ENCODE measurements around the gene HLA-B.
"Not testable (repeated sequence)": the region's sequence is repeated elsewhere in the genome, so short reads cannot be mapped to it uniquely, and the experiment has no call there.

The HLA-B gene

DNA sequence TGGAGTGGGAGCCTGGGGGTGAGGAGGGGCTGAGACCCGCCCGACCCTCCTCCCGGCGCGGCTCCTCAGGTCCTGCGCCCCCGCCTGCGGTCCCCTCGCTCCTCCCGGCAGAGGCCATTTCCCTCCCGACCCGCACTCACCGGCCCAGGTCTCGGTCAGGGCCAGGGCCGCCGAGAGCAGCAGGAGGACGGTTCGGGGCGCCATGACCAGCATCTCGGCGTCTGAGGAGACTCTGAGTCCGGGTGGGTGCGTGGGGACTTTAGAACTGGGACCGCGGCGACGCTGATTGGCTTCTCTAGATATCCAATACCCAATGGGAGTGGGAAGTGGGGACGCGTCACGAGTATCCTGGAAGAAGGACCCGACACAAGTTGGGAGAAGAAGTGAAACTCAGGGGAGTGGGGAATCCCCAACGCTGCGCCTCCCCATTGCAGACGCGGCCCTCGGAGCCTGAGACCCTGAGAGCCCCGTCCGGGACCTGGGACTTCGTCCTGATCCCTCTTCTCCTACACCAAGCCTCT, at the start of gene HLA-B:
Gene HLA-B, minus strand, starts transcription at position 234 of the 521 bp plus-strand sequence. Its CDS starts 21 bp downstream, at position 213.
- peak; percentile 57 for DNase-seq

DNA sequence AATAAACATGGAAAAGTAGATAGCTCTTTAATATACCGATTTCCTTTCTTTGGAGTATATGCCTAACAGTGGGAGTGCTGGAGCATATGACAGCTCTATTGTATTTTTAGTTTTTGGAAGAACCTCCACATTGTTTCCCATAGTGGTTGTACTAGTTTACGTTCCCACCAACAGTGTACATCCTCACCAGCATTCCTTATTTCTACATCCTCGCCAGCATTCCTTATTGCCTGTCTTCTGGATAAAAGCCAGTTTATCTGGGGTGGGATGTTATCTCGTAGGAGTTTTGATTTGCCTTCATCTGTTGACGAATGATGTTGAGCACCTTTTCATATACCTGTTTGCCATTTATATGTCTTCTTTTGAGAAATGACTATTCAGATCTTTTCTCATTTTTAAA, 49.0 kb upstream of the HLA-B start:
- peak; percentile 28 for DNase-seq

DNA sequence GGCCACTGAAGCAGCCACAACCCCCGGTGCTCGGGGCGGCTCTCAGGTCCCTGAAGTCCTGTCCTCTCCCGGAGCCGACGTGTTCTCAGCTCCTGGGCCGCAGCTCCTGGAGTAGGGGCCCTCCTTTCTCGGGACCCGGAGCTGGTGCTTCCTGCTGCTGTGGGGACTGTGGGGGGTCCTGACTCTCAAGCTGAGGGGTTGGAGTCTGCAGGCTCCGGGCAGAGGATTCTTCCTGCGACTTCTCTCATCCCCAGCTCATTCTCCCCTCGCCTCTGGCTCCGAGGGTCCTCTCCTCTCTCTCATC, 47.0 kb upstream of the HLA-B start:
- DNase-seq = not testable (repeated sequence)

DNA sequence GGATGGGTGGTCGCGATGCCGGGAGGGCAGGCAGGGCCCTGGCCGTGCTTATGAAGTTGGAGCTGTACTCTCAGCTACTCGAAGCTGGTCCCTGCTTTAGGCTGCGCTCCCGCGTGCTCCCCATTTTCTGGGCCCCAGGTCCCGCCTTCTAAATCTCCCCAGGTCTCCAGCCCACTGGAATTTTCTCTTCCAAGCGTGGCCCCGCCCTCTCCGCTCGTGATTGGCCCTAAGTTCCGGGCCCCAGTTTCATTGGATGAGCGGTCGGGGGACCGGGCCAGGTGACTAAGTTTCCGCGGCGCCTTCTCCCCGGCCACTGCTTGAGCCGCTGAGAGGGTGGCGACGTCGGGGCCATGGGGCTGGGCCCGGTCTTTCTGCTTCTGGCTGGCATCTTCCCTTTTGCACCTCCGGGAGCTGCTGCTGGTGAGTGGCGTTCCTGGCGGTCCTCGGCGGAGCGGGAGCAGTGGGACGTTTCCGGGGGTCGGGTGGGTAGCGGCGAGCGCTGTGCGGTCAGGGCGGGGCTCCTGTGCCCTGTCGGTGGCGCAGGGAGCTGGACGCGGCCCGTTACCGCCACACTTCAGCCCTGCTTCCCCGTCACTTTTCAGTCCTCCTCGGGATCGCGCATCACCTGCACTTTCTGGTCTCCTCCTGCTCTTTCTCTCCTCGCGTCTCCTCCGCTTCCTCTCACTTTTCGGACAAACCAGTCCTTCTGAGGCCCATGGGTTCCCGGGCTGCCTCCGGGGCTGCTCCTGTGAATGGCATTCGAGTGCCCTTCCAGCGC, 46.5 kb upstream of the HLA-B start, which contains the start of gene MICA:
Gene MICA, plus strand, starts transcription at position 313 of the 778 bp plus-strand sequence. Its CDS starts 38 bp downstream, at position 351.
- DNase-seq = peak; percentile 80

DNA sequence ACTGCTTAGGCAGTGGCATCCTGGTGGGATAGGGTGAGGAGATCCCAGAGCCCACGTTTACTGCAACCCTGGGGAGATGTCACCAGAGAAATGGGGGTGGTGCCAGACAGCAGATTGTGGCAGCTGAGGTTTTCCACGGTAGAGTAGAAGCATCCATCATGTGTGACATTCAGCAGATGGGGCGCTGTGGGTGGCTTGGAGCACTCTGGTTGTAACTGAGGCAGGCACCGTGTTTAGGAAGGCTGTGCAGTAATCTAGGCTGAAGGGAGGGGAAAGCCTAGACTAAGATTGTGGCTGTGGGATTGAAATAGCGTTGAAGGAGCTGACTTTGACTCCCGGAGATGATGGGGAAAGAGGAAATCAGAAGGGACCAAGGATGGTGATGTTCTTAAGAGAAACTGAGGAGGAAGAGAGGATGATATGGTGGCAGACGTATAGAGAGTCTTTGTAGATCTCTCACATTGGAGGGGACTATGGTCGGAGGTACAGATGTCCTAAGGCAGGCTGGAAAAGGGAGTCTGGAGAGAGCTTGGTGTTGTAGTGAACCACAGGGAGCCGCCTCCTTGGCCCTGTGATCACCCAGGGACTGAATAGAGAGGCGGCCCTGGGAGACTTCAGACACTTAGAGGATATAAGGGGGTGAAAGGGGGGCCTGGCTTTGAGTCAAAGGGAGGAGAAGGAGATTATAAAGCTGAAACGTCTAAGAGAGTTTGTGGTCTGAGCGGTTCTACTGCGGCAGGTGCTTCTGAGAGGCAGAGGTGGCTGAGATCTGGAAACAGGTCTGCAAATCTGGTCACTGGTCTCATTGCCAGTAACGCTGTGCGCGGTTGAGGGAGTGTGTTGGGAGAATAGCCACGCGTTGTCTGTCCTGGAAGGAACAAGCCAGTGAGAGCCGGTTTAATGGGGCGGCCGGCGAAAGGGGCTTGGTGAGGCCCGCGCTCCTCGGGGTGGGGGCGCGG, 45.6 kb upstream of the HLA-B start:
- DNase-seq = no peak

DNA sequence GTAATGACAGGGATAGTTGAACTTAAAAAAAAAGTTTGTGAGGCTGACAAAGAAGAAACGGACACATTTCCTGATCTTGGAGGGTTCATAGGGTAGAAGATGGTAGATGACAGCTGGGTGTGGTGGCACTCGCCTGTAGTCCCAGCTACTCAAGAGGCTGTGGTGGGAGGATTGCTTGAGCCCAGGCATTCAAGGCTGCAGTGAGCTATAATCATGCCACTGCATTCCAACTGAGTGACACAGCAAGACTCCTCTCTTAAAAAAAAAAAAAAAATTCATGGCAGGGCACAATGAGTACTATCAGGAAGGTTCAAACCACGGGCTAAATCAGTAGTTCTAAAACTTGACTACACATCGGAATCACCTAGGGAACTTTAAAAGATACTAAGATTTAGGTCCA, 44.4 kb upstream of the HLA-B start:
- peak; percentile 82 for DNase-seq

DNA sequence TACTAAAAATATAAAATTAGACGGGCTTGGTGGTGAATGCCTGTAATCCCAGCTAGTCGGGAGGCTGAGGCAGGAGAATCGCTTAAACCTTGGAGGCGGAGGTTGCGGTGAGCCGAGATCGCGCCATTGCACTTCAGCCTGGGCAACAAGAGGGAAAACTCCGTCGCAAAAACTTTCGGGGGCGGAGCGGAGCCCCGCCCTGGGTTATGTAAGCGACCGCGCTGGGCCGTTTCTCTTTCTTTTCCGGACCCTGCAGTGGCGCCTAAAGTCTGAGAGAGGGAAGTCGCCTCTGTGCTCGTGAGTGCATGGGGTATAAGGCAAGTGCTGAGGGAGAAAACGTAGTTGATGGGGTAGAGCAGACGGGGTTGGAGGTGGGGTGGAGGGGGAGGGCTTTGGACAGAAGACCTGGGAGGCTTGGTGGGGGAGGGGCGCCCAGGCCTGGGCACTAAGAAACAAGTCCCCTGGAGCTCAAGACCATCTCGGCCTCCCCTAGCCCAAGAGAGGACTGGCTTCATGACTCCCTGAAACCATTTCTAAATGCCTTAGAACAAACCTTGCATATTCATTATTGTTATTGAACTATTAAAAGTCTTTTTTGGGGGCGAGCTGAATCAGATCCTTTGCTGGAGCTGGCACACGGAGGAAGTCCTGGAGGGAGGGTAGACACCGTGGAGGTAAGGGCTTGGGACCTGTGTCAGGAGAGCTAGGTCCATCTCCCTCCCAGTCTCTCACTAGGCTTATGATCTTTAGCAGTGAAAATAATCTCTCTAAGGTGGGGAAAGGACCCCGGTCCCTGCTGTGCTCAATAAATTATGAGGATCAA, 43.7 kb upstream of the HLA-B start:
- DNase-seq = peak; percentile 47

DNA sequence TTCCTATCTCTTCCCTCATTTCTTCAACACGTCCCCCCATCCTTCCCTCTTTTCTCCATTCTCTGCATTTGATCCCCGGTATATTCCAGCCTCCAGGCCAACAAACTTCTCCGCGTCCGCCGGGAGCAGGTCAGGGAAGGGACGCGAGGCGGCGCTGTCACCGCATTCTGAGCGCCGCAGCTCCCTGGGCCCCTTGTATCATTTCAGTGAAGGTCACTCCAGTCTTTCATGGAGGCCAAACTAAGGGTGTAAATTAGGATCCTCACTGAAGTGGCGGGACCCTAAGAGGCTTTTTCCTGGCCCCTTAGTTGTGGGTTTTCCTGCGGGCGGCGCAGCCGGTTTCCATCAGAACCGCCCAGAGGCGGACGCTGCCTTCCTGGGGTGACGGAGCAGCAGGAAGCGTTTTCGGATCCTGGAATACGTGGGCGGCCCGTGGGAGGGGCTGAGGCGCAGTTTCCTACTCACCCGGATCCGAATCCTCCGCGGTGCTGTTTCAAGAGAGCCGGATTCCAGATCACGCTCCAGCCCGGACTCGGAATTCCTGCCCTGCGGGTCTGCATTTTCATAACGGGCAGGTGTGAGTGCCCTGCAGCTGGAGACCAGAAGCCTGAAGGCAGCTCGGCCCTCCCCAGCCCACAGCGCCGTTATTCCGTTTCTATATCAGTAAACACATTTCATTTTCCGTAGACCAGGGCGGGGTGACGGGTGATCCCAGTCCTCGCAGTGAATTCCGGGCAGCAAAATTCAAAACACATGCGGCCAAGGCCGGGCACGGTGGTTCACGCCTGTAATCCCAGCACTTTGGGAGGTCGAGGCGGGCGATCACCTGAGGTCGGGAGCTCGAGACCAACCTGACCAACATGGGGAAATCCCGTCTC, 42.8 kb upstream of the HLA-B start:
- peak; percentile 89 for DNase-seq

DNA sequence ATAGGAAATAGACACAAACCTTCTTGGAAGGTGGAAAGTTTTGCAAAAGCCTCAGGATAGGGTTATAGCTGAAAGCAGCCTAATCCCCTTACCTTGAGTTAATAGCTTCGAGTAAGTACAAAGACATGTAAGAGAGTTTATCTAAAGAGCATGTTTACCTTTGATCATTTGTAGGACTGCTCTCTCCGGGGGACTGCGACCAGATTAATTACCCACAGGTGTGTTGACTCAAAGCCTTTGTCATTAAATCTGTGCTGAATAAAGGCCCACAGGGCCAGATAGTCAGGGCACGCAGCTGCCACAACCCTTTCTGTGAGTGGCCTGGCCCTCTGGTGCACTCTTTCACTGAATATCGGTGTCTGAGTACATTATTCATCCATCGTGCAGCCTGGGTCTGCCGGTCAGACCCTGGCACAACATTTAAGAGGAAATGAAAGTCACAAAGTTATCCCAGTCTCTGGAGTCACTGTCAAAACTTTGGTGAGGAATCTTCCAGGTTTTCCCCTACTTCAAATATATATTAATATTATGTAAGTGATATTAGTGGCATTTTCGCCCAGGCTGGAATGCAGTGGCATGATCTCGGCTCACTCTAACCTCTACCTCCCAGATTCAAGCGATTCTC, 41.0 kb upstream of the HLA-B start:
- no peak for DNase-seq

DNA sequence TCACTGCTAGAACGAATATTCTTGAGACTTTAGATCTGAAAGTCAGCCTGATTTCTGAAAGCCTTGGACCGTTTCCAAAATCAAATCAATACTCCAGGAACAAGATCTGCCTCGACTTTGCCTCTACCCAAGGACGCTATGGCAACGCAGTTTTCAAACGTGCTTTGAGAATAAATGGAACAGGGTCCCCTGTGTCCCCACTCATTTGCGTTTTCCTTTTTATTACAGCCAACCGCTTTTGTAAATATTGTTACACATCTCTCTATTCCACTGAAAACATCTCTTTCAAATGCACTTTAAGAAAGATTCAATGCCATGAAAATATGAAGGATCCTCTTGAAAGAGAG, 40.1 kb upstream of the HLA-B start:
- DNase-seq = not testable (repeated sequence)

DNA sequence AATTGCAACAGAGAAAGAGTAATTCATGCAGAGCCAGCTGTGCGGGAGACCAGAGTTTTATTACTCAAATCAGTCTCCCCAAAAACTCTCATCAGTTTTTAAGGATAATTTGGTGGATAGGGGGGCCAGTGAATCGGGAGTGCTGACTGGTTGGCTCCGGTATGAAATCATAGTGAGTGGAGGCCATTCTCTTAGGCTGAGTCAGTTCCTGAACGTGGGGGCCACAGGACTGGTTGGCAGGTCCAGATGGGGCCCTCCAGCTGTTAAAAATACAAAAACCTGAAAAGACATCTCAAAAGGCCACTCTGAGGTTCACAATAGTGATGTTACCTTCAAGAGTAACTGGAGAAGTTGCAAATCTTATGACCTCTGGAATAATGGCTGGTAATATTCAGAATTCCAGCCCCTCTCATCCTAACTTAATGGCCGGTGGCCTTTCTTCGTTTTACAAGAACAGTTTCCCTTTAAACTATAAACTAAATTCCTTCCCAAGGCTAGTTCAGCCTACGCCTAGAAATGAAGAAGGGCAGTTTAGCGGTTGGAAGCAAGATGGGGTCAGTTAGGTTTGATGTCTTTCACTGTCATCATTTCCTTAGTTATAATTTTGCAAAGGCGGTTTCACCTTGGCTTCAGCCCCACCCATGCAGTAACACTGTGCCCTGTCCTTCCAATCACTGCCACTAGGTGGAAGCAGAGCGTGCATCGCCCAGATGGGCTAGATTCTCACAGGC, 39.6 kb upstream of the HLA-B start:
- DNase-seq = peak; percentile 78

DNA sequence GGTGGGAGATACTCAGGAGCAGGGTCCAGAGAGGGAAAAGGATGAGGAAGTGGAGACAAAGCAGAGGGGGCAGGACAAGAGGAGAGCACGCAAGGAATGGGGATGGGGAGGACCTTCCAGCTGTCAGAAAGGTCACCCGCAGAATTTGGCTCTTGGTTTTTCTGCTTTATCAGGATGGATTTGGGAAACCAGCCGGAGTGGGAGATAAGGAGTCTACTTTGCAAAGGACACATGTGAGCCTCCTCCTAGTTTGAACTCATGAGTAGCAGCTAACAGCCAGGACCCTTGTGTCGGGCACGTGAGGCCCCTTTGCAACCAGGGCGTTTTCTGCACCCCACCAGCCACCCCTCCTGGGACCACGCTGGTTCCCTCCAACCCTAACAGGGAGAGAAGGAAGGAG, 38.9 kb upstream of the HLA-B start:
- no peak for DNase-seq

DNA sequence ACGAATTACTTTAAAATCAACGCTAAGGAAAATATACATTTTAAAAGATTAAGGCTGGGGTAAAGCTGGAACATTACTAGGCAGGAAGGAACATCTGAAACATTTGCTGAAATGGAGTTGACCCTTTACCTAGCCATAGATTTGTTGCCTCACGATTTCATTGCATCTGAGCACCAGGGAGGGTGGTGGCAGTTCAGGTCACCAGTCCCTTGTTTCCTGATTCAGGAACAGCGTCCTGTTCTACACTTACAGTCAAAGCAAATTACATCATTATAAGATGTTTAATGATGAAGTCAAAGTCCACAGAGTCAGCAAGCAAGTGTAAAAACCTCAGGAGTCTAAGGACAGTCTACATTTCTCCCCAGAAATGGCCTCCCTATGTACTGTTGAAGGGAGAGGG, 37.4 kb upstream of the HLA-B start:
- DNase-seq = no peak

DNA sequence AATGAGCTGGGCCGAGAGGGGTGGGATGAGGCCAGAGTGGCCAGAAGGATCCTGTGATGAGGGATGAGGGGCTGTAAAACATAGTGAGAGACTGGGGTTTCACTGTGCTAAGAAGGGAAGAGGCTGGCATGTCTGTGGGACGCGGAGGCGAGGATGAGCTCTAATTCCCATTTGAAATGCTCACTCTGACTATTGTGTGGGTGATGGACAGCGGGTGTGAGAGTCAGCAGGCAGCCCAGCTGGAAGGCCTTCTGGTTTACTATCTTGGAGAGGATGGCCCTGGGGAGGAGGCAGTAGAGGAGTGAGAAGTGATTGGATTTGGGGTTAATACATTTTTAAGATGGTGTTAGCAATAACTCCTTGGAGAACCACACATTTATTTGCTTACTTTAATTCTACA, 37.0 kb upstream of the HLA-B start:
- DNase-seq = no peak

DNA sequence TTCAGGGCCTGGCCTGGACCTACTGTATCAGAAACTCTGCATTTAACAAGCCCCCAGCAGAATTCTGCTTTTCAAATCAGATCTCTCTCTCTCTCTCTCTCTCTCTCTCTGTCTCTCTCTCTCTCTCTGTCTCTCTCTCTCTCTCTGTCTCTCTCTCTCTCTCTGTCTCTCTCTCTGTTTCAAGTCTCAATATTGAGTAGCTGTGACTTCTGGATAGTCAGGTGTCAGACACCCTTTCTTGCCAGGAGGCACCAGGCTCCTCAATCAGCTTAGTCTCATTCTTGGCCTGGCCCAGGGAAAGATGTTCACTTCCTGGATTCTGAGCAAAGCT, 32.8 kb upstream of the HLA-B start:
- DNase-seq = not testable (repeated sequence)

DNA sequence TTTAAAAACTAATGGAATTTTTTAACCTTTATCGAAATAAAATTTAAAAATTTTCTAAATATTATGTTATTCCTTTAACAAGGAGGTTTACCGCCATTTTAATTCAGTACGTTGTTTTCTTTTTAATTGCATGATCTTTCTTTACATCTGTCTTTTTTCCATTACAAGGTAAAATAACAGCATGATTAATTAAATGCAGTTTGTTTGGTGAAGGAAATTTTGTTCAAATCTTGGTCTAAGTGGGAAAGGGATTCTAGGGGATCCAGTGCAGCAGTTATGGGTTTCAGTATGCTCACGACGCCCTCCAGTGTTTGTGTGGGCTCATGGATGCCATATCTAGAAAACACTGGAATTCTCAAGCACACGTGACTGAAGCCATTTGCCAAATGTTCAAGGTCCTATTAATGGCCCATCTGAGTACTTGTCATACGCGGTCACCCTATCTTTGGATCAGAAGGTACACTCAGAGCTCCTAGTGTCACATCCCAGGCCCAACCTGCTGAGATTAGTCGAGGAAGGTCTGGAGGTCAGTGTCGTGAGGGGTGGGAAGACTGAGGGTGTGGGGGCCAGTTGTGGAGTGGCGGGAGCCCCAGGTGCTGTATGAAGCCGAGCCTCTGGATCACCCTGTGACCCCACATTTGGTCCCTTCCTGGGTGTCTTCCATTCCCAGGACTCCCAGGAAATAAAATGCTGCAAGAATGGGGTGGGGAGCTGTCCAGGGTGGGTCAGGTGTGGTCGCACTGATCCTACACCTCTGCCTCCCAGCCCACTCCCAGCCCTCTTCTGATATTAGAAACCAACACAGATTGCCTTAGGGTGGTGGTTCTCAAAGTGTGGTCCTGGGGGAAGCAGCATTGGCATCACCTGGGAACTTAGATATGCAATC, 32.2 kb upstream of the HLA-B start:
- DNase-seq = not testable (repeated sequence)

DNA sequence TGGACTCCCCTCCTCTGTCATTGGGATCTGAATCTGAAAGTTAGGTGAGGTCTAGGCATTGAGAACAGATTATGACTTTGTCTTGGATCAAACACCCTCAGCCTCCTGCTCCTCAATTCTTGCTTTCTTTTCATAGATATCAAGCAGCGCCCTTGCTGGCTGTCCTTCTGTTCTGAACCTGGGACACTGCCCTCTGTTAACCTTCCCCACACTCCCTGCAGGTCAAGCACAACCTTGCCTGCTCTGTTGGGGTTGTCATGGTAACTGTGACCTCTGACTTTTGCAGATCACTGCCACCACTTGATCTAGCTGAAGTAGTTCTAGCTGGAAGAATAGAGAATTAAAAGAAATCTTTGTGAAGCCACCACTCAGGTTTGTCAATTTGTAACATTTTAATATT, 30.0 kb upstream of the HLA-B start:
- DNase-seq = no peak

DNA sequence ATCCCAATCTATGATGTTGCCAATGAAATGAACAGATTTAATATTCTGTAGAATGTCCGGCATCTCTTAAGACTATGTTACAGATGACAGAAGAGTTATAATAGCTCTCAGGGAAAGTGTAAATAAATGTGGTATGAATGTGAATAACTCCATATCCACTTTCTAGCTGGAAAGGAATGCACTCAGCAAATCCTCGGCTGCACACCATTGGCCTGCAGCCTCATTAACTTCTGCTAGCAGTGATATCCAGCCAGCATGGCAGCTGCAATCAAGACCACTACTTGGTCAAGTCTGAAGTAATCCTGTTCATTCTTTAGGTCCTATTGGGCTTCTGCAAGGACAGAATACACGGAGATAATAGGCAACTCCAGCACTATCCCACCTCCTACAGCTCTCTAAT, 29.1 kb upstream of the HLA-B start:
- no peak for DNase-seq

DNA sequence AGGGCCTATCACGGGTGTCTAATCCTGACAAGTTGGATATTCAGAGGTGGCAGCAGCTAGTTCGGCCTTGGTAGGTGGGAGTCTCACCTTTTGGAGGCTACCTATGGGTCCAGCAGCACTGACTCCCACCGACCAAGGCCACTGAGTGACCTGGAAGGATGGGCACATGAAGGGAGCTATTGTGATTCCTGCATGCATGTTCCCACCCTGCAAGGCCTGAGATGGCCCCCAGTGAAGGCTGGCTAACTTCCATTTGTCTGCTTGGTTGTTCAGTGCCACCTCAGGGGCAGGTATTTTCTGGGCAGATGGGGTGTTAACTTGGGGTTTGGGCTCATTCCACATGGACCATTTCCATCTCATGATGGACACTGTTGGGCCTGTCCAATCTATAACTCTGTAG, 28.1 kb upstream of the HLA-B start:
- DNase-seq = no peak

DNA sequence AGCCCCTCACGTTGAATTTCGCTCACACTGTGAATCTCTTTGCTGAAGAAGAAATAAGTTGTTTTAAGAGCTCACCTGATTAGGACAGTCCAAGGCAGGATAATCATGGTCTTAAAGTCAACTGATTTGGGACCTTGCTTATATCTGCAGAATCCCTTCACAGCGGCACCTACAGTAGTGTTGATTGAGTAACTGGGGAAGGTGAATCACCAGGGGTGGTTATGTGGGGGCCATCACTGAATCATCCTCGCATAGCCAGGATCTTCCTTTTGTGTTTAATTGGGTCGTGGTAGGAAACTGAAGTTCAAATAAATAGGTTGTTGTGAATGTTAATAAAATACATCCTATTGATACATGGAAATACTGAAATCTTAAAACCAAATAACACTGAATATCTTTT, 26.2 kb upstream of the HLA-B start:
- DNase-seq = no peak
